GM23338 (cell line): Measurements from ENCODE around the gene PTRHD1. TPM values are rescaled to one million over a fixed set of nuclear protein-coding genes. Genes with fewer than 3 reads are reported as not detected.

ENCODE experiments used
- ATAC-seq: fragments of 200-7000 bp; cut with Tn5 transposase; 3 replicates; pipeline ENCODE4 v1.9.1; 2020
- DNase-seq: peaks from one replicate; pipeline ENCODE4 v3.0.0-alpha.2; 2015; ENCODE audit warnings: low spot score
- H2AFZ ChIP-seq: fragments of 200-600 bp; sonication (generic); 2 replicates; pipeline ENCODE4 v1.8.0; 2016; ENCODE audit warnings: antibody characterized with exemption, mild to moderate bottlenecking, moderate library complexity
- H3F3A ChIP-seq: fragments of 200-600 bp; sonication (generic); replicated peaks from 2 replicates; pipeline ENCODE4 v1.8.0; 2017; ENCODE audit warnings: antibody characterized with exemption, mixed run types, low read depth
- H3K27ac ChIP-seq: fragments of 200-600 bp; sonication (generic); 2 replicates; pipeline ENCODE4 v1.6.1; 2016; ENCODE audit warnings: low read depth
- H3K27me3 ChIP-seq: fragments of 200-600 bp; sonication (generic); 2 replicates; pipeline ENCODE4 v1.8.0; 2016; ENCODE audit warnings: mild to moderate bottlenecking, mixed run types, moderate library complexity; ENCODE audit not compliant: insufficient read depth
- H3K36me3 ChIP-seq: fragments of 200-600 bp; sonication (generic); 2 replicates; pipeline ENCODE4 v1.8.0; 2016; ENCODE audit warnings: mild to moderate bottlenecking; ENCODE audit not compliant: insufficient read depth
- H3K4me1 ChIP-seq: fragments of 200-600 bp; sonication (generic); 2 replicates; pipeline ENCODE4 v1.8.0; 2016; ENCODE audit warnings: mild to moderate bottlenecking, moderate library complexity; ENCODE audit not compliant: insufficient read depth
- H3K4me2 ChIP-seq: fragments of 200-600 bp; sonication (generic); 2 replicates; pipeline ENCODE4 v1.7.1; 2017; ENCODE audit warnings: mixed run types
- H3K4me3 ChIP-seq: fragments of 200-600 bp; sonication (generic); 2 replicates; pipeline ENCODE4 v1.6.1; 2016; ENCODE audit warnings: mixed run types
- H3K79me2 ChIP-seq: fragments of 200-600 bp; sonication (generic); replicated peaks from 2 replicates; pipeline ENCODE4 v1.8.0; 2017; ENCODE audit warnings: mild to moderate bottlenecking; ENCODE audit not compliant: insufficient read depth
- H3K9me2 ChIP-seq: fragments of 200-600 bp; sonication (generic); 2 replicates; pipeline ENCODE4 v1.8.0; 2017; ENCODE audit not compliant: insufficient read depth
- H4K20me1 ChIP-seq: fragments of 200-600 bp; sonication (generic); replicated peaks from 2 replicates; pipeline ENCODE4 v1.8.0; 2017; ENCODE audit warnings: mild to moderate bottlenecking; ENCODE audit not compliant: insufficient read depth
- H3K27ac Mint-ChIP-seq: 2 replicates; pipeline ENCODE4 v1.8.0; 2020; ENCODE audit warnings: inconsistent platforms, mild to moderate bottlenecking, moderate library complexity, mixed read lengths
- H3K27me3 Mint-ChIP-seq: 3 replicates; pipeline ENCODE4 v1.8.0; 2022; ENCODE audit warnings: low read depth, mild to moderate bottlenecking, moderate library complexity, mixed read lengths, inconsistent platforms; ENCODE audit not compliant: insufficient read depth, poor library complexity
- H3K36me3 Mint-ChIP-seq: 3 replicates; pipeline ENCODE4 v1.8.0; 2021; ENCODE audit warnings: low read depth, mild to moderate bottlenecking, inconsistent platforms, moderate library complexity, mixed read lengths
- H3K4me1 Mint-ChIP-seq: 3 replicates; pipeline ENCODE4 v1.8.0; 2020; ENCODE audit warnings: mild to moderate bottlenecking, inconsistent platforms, mixed read lengths
- H3K4me3 Mint-ChIP-seq: 3 replicates; pipeline ENCODE4 v1.8.0; 2021; ENCODE audit warnings: moderate library complexity, mild to moderate bottlenecking, inconsistent platforms, mixed read lengths
- H3K9me3 Mint-ChIP-seq: 3 replicates; pipeline ENCODE4 v1.8.0; 2020; ENCODE audit warnings: moderate library complexity, mild to moderate bottlenecking, inconsistent platforms, mixed read lengths
- CREB1 ChIP-seq: fragments of 250-450 bp; sonication (Bioruptor Pico); IDR thresholded peaks from 2 replicates; pipeline ENCODE4 v1.5.0; 2020; ENCODE audit warnings: low read depth, mild to moderate bottlenecking, moderate library complexity
- EZH2phosphoT487 ChIP-seq: fragments of 200-600 bp; sonication (generic); IDR thresholded peaks from one replicate; pipeline ENCODE4 v1.8.1; 2018; ENCODE audit warnings: antibody characterized with exemption; ENCODE audit not compliant: unreplicated experiment
- NANOG ChIP-seq: IDR thresholded peaks from 2 replicates; pipeline ENCODE4 v1.6.1; 2016; ENCODE audit warnings: antibody characterized with exemption, borderline replicate concordance
- POLR2AphosphoS5 ChIP-seq: IDR thresholded peaks from 2 replicates; pipeline ENCODE4 v1.6.1; 2016; ENCODE audit warnings: antibody characterized with exemption, low read depth
- polyA plus RNA-seq: library from polyadenylated mRNA; unstranded; fragments of >200 nt; fragmentation: Nextera tagmentation; extraction: Ambion mirVana; gene quantifications from 2 replicates; pipeline ENCODE4 v1.2.1, GENCODE V29; 2016
- total RNA-seq: library from RNA; depleted of rRNA; stranded (reverse); fragments of >200 nt; shearing (Covaris generic); gene quantifications from 2 replicates; pipeline ENCODE4 v1.2.3, GENCODE V29; 2014
- TF ChIP-seq, protein P1 (sequence below), 2 experiments: fragments of 200-600 bp in 1 of 2; sonication (generic) in 1 of 2; conservative IDR thresholded peaks; 2 replicates each; pipeline versions ENCODE4 v1.5.1 to v1.6.1; 2016 to 2017; ENCODE audit warnings: antibody characterized with exemption in 2 of 2, low read depth in 2 of 2, mild to moderate bottlenecking in 2 of 2, moderate library complexity in 1 of 2
- TF ChIP-seq, protein P2 (sequence below): fragments of 250-450 bp; sonication (Bioruptor Pico); IDR thresholded peaks from 2 replicates; pipeline ENCODE4 v1.5.0; 2020; ENCODE audit warnings: mild to moderate bottlenecking, moderate library complexity
- TF ChIP-seq, protein P3 (sequence below): IDR thresholded peaks from one replicate; pipeline ENCODE4 v1.6.1; 2018; ENCODE audit warnings: antibody characterized with exemption; ENCODE audit not compliant: unreplicated experiment

Gene PTRHD1
- total and polyA plus RNA-seq, 2 experiments from 2014 or later = 46.9 to 105 TPM

DNA sequence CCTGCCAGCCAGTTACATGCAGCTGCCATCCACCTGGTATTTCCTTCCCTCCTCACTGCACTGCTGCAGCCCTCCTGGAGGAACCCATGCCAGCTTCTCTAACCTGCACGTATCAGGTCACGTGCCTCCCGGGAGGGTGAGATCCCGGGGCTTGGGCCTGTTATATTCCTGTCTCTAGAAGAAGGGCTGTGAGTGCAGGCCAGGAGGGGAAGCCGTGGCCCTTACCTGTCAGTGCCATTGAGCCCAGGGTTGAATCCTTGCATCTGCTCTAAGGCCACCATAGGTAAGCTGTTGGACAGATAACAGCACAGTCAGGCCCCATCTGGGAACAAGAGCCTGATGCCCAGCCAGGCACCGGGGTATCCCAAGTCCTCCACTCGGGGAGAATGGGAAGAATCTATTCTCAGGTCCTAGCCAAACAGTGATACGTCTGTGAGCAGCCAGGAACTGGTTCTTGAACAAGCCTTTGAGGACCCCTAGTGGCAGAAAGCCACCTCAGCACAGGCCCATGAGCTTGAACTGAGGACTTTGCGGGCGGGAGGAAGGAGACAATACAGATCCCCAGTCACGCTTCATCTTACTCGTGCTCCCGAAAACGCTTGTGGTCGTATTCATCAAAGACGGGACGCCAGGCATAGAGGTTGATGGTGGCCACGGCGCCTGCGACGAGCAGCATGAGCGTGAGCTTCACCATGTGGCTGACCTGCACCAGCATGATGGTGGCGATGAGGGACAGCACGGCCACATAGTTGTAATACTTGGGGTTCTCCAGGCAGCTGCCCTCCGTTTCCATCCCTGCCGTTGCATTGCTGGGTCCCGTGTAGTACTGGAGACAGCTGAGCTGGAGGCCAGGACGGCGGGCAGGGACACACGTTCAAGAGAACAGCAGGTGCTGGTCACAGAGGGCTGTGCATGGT, 34.4 kb upstream of the PTRHD1 start:
- Histone ChIP-seq H3K36me3 (peaks cover 5% of the 10 kb centered on the region; the same call in 1 of the 2 replicates), H2AFZ (peak overlapping the region; percentile 73; the same call in 1 of the 2 replicates), H4K20me1 (peaks cover 8% of the 10 kb centered on the region; the same call in 1 of the 2 replicates), H3K79me2 (no peaks in the 10 kb centered on the region), H3K4me1 (peaks cover 10% of the 10 kb centered on the region), H3F3A (peaks cover 9% of the 10 kb centered on the region; the same call in 1 of the 2 replicates), H3K27ac (no peak overlapping the region; the same call in 1 of the 2 replicates), H3K27me3 (no peaks in the 10 kb centered on the region), H3K4me3 (no peak overlapping the region), H3K4me2 (no peak overlapping the region; the same call in 1 of the 2 replicates), H3K9me2 (no peaks in the 10 kb centered on the region; the same call in 1 of the 2 replicates)
- H3K4me3 Mint-ChIP-seq = no peak overlapping the region
- ATAC-seq (peak; percentile 87), DNase-seq (peak; percentile 97)
- peaks cover 25% of the 10 kb centered on the region for H3K27me3 Mint-ChIP-seq
- TF ChIP-seq CREB1 (CRISPR knock-in tag) = peak; percentile 32; the same call in 1 of the 2 replicates
- TF ChIP-seq POLR2AphosphoS5 = peak; percentile 36
- TF ChIP-seq, protein P1, sequence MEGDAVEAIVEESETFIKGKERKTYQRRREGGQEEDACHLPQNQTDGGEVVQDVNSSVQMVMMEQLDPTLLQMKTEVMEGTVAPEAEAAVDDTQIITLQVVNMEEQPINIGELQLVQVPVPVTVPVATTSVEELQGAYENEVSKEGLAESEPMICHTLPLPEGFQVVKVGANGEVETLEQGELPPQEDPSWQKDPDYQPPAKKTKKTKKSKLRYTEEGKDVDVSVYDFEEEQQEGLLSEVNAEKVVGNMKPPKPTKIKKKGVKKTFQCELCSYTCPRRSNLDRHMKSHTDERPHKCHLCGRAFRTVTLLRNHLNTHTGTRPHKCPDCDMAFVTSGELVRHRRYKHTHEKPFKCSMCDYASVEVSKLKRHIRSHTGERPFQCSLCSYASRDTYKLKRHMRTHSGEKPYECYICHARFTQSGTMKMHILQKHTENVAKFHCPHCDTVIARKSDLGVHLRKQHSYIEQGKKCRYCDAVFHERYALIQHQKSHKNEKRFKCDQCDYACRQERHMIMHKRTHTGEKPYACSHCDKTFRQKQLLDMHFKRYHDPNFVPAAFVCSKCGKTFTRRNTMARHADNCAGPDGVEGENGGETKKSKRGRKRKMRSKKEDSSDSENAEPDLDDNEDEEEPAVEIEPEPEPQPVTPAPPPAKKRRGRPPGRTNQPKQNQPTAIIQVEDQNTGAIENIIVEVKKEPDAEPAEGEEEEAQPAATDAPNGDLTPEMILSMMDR (conservative IDR thresholded peaks at IDR 0.05; ENCODE audit: low read depth in 2 of 2) = peak; percentile 93 to 95
- TF ChIP-seq NANOG = 0 out of 2 replicates have a peak, but pooled peaks have one; percentile 5
- TF ChIP-seq, protein P2, sequence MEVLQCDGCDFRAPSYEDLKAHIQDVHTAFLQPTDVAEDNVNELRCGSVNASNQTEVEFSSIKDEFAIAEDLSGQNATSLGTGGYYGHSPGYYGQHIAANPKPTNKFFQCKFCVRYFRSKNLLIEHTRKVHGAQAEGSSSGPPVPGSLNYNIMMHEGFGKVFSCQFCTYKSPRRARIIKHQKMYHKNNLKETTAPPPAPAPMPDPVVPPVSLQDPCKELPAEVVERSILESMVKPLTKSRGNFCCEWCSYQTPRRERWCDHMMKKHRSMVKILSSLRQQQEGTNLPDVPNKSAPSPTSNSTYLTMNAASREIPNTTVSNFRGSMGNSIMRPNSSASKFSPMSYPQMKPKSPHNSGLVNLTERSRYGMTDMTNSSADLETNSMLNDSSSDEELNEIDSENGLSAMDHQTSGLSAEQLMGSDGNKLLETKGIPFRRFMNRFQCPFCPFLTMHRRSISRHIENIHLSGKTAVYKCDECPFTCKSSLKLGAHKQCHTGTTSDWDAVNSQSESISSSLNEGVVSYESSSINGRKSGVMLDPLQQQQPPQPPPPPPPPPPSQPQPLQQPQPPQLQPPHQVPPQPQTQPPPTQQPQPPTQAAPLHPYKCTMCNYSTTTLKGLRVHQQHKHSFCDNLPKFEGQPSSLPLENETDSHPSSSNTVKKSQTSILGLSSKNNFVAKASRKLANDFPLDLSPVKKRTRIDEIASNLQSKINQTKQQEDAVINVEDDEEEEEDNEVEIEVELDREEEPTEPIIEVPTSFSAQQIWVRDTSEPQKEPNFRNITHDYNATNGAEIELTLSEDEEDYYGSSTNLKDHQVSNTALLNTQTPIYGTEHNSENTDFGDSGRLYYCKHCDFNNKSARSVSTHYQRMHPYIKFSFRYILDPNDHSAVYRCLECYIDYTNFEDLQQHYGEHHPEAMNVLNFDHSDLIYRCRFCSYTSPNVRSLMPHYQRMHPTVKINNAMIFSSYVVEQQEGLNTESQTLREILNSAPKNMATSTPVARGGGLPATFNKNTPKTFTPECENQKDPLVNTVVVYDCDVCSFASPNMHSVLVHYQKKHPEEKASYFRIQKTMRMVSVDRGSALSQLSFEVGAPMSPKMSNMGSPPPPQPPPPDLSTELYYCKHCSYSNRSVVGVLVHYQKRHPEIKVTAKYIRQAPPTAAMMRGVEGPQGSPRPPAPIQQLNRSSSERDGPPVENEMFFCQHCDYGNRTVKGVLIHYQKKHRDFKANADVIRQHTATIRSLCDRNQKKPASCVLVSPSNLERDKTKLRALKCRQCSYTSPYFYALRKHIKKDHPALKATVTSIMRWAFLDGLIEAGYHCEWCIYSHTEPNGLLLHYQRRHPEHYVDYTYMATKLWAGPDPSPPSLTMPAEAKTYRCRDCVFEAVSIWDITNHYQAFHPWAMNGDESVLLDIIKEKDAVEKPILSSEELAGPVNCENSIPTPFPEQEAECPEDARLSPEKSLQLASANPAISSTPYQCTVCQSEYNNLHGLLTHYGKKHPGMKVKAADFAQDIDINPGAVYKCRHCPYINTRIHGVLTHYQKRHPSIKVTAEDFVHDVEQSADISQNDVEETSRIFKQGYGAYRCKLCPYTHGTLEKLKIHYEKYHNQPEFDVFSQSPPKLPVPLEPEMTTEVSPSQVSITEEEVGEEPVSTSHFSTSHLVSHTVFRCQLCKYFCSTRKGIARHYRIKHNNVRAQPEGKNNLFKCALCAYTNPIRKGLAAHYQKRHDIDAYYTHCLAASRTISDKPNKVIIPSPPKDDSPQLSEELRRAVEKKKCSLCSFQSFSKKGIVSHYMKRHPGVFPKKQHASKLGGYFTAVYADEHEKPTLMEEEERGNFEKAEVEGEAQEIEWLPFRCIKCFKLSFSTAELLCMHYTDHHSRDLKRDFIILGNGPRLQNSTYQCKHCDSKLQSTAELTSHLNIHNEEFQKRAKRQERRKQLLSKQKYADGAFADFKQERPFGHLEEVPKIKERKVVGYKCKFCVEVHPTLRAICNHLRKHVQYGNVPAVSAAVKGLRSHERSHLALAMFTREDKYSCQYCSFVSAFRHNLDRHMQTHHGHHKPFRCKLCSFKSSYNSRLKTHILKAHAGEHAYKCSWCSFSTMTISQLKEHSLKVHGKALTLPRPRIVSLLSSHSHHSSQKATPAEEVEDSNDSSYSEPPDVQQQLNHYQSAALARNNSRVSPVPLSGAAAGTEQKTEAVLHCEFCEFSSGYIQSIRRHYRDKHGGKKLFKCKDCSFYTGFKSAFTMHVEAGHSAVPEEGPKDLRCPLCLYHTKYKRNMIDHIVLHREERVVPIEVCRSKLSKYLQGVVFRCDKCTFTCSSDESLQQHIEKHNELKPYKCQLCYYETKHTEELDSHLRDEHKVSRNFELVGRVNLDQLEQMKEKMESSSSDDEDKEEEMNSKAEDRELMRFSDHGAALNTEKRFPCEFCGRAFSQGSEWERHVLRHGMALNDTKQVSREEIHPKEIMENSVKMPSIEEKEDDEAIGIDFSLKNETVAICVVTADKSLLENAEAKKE (CRISPR knock-in tag) = no peak
- TF ChIP-seq, protein P3, sequence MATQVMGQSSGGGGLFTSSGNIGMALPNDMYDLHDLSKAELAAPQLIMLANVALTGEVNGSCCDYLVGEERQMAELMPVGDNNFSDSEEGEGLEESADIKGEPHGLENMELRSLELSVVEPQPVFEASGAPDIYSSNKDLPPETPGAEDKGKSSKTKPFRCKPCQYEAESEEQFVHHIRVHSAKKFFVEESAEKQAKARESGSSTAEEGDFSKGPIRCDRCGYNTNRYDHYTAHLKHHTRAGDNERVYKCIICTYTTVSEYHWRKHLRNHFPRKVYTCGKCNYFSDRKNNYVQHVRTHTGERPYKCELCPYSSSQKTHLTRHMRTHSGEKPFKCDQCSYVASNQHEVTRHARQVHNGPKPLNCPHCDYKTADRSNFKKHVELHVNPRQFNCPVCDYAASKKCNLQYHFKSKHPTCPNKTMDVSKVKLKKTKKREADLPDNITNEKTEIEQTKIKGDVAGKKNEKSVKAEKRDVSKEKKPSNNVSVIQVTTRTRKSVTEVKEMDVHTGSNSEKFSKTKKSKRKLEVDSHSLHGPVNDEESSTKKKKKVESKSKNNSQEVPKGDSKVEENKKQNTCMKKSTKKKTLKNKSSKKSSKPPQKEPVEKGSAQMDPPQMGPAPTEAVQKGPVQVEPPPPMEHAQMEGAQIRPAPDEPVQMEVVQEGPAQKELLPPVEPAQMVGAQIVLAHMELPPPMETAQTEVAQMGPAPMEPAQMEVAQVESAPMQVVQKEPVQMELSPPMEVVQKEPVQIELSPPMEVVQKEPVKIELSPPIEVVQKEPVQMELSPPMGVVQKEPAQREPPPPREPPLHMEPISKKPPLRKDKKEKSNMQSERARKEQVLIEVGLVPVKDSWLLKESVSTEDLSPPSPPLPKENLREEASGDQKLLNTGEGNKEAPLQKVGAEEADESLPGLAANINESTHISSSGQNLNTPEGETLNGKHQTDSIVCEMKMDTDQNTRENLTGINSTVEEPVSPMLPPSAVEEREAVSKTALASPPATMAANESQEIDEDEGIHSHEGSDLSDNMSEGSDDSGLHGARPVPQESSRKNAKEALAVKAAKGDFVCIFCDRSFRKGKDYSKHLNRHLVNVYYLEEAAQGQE = no peak
- no peak for TF ChIP-seq EZH2phosphoT487
- H3K36me3 Mint-ChIP-seq = peaks cover 57% of the 10 kb centered on the region
- H3K4me1 Mint-ChIP-seq = peaks cover 38% of the 10 kb centered on the region
- H3K27ac Mint-ChIP-seq = peak overlapping the region; percentile 87; the same call in 1 of the 2 replicates
- no peaks in the 10 kb centered on the region for H3K9me3 Mint-ChIP-seq
